ENCODE results near the gene GSTA4.
"Not testable (repeated sequence)": the region's sequence is repeated elsewhere in the genome, so short reads cannot be mapped to it uniquely, and the experiment has no call there.

GSTA4 gene

DNA sequence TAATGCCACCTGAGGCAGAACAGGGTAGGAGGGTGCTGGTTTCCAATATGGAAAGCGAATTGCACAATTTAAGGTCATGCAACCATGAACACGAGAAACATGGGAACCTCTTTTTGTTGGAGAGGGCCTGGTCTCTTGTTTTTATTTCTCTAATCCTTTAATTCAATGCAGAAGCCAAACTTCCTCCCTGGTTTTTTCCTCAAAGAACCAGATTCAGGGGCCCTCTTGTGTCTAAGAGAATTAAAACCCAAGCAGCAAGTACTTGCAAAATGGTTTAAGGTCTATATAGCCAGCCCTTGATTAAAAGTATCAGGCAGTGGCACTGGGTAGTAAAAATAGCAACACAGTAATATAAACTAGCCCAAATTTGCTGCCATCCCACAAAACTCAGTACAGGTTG is 19.5 kb downstream of the GSTA4 start:
- TF ChIP-seq, protein P1, sequence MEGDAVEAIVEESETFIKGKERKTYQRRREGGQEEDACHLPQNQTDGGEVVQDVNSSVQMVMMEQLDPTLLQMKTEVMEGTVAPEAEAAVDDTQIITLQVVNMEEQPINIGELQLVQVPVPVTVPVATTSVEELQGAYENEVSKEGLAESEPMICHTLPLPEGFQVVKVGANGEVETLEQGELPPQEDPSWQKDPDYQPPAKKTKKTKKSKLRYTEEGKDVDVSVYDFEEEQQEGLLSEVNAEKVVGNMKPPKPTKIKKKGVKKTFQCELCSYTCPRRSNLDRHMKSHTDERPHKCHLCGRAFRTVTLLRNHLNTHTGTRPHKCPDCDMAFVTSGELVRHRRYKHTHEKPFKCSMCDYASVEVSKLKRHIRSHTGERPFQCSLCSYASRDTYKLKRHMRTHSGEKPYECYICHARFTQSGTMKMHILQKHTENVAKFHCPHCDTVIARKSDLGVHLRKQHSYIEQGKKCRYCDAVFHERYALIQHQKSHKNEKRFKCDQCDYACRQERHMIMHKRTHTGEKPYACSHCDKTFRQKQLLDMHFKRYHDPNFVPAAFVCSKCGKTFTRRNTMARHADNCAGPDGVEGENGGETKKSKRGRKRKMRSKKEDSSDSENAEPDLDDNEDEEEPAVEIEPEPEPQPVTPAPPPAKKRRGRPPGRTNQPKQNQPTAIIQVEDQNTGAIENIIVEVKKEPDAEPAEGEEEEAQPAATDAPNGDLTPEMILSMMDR (IDR thresholded peaks at IDR 0.05; ENCODE audit: control insufficient read depth, insufficient read depth, low read depth, low read length, missing control alignments): peak; percentile 20
- DNase-seq (ENCODE audit: low read depth): peak; percentile 23
- H3K4me3 ChIP-seq (ENCODE audit: control insufficient read depth, low read depth, low read length): no peak overlapping the region

DNA sequence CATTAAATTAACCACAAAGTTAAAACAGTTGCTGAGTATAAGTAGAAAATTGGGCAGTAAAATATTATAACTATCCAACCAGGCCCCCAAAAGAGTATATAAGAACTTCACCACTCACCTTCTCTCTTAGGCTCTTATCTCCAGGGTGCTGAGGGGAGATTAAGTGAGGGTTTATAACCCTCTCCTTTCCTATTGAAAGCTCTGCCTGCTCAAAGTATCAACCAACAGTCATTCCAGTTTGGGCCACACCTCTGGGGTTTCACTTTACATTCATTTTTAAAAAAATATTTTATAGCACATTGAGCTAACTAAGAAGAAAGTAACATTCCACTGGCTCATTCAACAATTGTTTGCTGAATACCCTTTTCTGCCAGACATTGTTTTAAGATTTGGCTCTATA is 22.1 kb downstream of the GSTA4 start:
- no peak for DNase-seq (ENCODE audit: low read depth)
- H3K4me3 ChIP-seq (ENCODE audit: control insufficient read depth, low read depth, low read length): no peak overlapping the region
- TF ChIP-seq, protein P1 (IDR thresholded peaks at IDR 0.05; ENCODE audit: control insufficient read depth, insufficient read depth, low read depth, low read length, missing control alignments): no peak

GRCh38 chr6:52969359-52969758 is 25.7 kb downstream of the GSTA4 start:
- TF ChIP-seq, protein P1 (IDR thresholded peaks at IDR 0.05; ENCODE audit: control insufficient read depth, insufficient read depth, low read depth, low read length, missing control alignments): no peak
- DNase-seq (ENCODE audit: low read depth): no peak
- H3K4me3 ChIP-seq (ENCODE audit: control insufficient read depth, low read depth, low read length): no peak overlapping the region

DNA sequence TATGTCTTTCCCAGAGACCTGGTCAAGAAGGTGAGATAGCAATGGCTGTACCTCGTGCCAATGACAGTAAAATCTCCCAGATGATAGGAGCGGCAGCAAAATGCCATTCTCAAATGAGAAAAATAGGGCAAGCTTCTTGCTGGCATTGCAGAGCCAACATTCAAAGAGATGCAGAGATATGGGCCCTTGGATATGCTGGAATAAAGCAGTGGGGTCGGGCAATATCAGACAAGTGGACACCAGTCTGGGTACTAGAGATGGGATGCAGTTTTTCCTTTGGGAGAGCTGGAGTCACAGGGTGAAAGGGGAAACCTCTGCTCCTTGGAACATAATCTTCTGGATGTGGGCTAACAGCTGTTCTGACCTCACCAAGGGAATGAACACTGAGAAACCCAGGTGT is 29.0 kb downstream of the GSTA4 start:
- TF ChIP-seq, protein P1 (IDR thresholded peaks at IDR 0.05; ENCODE audit: control insufficient read depth, insufficient read depth, low read depth, low read length, missing control alignments): no peak
- DNase-seq (ENCODE audit: low read depth): no peak
- H3K4me3 ChIP-seq (ENCODE audit: control insufficient read depth, low read depth, low read length): no peak overlapping the region

GRCh38 chr6:52965380-52965779 is 29.7 kb downstream of the GSTA4 start:
- DNase-seq (ENCODE audit: low read depth): no peak

DNA sequence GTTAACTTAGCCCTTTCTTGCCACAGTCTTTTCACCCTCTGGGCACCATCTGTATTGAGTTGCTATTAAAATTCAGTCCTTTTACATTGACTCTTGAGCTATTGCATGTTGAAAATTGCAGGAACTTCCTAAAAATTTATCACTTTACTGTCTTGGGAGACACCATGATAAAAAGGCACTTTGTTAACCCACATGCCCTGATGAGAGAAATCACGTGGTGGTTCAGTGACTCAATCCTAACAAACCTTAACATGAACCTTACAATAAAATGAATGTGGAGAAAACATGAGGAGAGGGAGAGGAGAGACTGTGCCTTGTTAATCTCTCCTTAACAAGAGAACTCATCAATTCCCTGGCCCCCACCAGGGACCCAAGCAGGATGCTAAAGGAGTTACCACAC is 30.8 kb downstream of the GSTA4 start:
- no peak for DNase-seq (ENCODE audit: low read depth)
- H3K4me3 ChIP-seq (ENCODE audit: control insufficient read depth, low read depth, low read length): no peak overlapping the region
- TF ChIP-seq, protein P1 (IDR thresholded peaks at IDR 0.05; ENCODE audit: control insufficient read depth, insufficient read depth, low read depth, low read length, missing control alignments): no peak

More at GRCh38 chr6:52965380-52965779, 29.7 kb downstream of the GSTA4 start:
- TF ChIP-seq, protein P1 (IDR thresholded peaks at IDR 0.05; ENCODE audit: control insufficient read depth, insufficient read depth, low read depth, low read length, missing control alignments): no peak
- H3K4me3 ChIP-seq (ENCODE audit: control insufficient read depth, low read depth, low read length): no peak overlapping the region

DNA sequence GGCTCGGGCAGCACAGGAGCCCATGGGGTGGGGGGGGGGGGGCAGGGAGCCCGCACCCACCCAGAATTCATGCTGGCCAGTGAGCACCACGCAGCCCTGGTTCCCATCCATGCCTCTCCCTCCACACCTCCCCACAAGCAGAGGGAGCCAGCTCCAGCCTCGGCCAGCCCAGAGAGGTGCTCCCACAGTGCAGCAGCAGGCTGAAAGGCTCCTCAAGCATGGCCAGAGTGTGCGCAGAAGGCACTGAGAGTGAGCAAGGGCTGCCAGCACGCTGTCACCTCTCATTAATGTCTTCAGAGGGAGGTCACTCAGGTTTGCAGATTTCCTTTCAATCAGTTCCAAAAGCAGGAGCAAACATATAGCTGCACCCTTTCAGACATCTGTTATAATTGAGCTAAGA is 32.4 kb downstream of the GSTA4 start:
- no peak overlapping the region for H3K4me3 ChIP-seq (ENCODE audit: control insufficient read depth, low read depth, low read length)
- TF ChIP-seq, protein P1 (IDR thresholded peaks at IDR 0.05; ENCODE audit: control insufficient read depth, insufficient read depth, low read depth, low read length, missing control alignments): no peak
- no peak for DNase-seq (ENCODE audit: low read depth)

DNA sequence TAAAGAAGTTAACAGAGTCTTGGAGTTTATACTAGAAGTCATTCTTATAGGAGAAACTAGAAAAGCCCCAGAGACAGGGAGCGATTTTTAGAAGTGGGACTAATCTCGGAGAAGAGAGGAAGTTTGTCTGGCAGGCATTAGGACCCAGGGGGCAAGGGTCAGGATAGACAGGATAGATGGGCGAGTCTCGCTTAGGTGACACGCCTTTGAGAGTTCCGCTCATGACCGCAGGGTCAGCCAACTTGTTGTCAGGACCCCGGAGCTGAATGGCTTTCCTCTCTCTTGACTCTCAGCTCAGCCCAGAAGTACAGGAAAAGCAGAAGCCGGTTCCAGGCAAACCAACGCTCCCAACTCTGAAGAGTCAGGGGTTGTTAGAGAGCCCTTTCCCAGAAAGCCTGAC is 34.1 kb downstream of the GSTA4 start:
- H3K4me3 ChIP-seq (ENCODE audit: control insufficient read depth, low read depth, low read length); DNase-seq (ENCODE audit: low read depth): not testable (repeated sequence)

GRCh38 chr6:52960211-52960610 is 34.9 kb downstream of the GSTA4 start:
- not testable (repeated sequence) for DNase-seq (ENCODE audit: low read depth); H3K4me3 ChIP-seq (ENCODE audit: control insufficient read depth, low read depth, low read length)

Measured in AG09309 (cell line).